Measurements from ENCODE around the gene MMP23B. TPM values are rescaled to one million over a fixed set of nuclear protein-coding genes. Genes with fewer than 3 reads are reported as not detected.
"Not testable (repeated sequence)": the region's sequence is repeated elsewhere in the genome, so short reads cannot be mapped to it uniquely, and the experiment has no call there.

The MMP23B gene
- total and polyA plus RNA-seq, 2 of the 8 experiments (the other 6 are each of a cell fraction or from before 2014, with no cell fraction given) = 9.2 to 14.6 TPM

- H2BK5ac ChIP-seq (ENCODE audit: low read depth, low read length); H3K4me1 ChIP-seq (replicated peaks in 1 of 4; ENCODE audit: control insufficient read depth in 3 of 4, insufficient read depth in 4 of 4, low read length in 3 of 4); H4K8ac ChIP-seq (ENCODE audit: extremely low read depth, insufficient read depth, low read length); H2AFZ ChIP-seq (ENCODE audit: low read length); H2BK20ac ChIP-seq (ENCODE audit: low read length); H4K91ac ChIP-seq (replicated peaks; ENCODE audit: insufficient read length, low read length); H3K9me3 ChIP-seq (ENCODE audit: insufficient read depth in 2 of 2, low read depth in 1 of 2, low read length in 1 of 2); H2BK12ac ChIP-seq (ENCODE audit: low read depth, low read length); H3K23ac ChIP-seq (ENCODE audit: insufficient read length); H3K79me1 ChIP-seq (ENCODE audit: low read depth, low read length); H3K9ac ChIP-seq (replicated peaks in 1 of 4; ENCODE audit: extremely low read depth in 1 of 4, low read depth in 3 of 4, low read length in 3 of 4); H3K27ac ChIP-seq (ENCODE audit: low read depth, low read length); H4K20me1 ChIP-seq (replicated peaks in 1 of 2; ENCODE audit: control insufficient read depth in 1 of 2, insufficient read depth in 2 of 2, low read length in 2 of 2); FAIRE-seq; CTCF ChIA-PET (ENCODE audit: partially characterized antibody); H3K23me2 ChIP-seq (ENCODE audit: low read depth, low read length); H4K5ac ChIP-seq (ENCODE audit: insufficient read length, low read depth, low read length); H3K4me3 ChIP-seq (ENCODE audit: extremely low read depth in 1 of 4, insufficient read depth in 2 of 4, low read depth in 3 of 4, low read length in 4 of 4); H3K18ac ChIP-seq (ENCODE audit: extremely low read depth, low read length); H3K4me2 ChIP-seq (ENCODE audit: insufficient read depth in 1 of 2, low read depth in 2 of 2, low read length in 2 of 2); H2BK120ac ChIP-seq (replicated peaks; ENCODE audit: low read depth, low read length); H3K4ac ChIP-seq (replicated peaks; ENCODE audit: insufficient read length, low read depth, low read length); H3K14ac ChIP-seq (ENCODE audit: insufficient read length); H2BK15ac ChIP-seq (ENCODE audit: low read length); H3K56ac ChIP-seq (replicated peaks; ENCODE audit: insufficient read length, low read depth, low read length); DNase-seq (ENCODE audit: low read depth in 1 of 2, low spot score in 2 of 2); H3K79me2 ChIP-seq (ENCODE audit: control insufficient read depth in 1 of 2, insufficient read depth in 2 of 2, low read length in 2 of 2); H3K27me3 ChIP-seq (replicated peaks in 1 of 4; ENCODE audit: control insufficient read depth in 3 of 4, extremely low read depth in 1 of 4, insufficient read depth in 3 of 4, low read length in 3 of 4); H2AK5ac ChIP-seq (ENCODE audit: low read depth, low read length); POLR2A ChIA-PET (ENCODE audit: partially characterized antibody): not testable (repeated sequence)
- WGBS, 2 experiments (ENCODE audit: extremely low coverage in 1 of 2, insufficient coverage in 1 of 2, insufficient read length in 1 of 2, insufficient replicate concordance in 2 of 2, low coverage in 1 of 2, low lambda C conversion rate in 2 of 2, missing lambda C conversion rate in 1 of 2) = 91% methylated on average over 13 of the region's 16 CpGs; no CpG with 5 or more reads in 1 of the 2 experiments
- peaks cover 0 to 15% (median 5%) of the 10 kb centered on the region in 4 experiments; a peak in 5 of 8 replicates for H3K36me3 ChIP-seq (ENCODE audit: control insufficient read depth in 2 of 4, insufficient read depth in 4 of 4, low read length in 3 of 4)
Measured at GRCh38 chr1:1639368-1639767, 7.4 kb downstream of the MMP23B start.

DNA sequence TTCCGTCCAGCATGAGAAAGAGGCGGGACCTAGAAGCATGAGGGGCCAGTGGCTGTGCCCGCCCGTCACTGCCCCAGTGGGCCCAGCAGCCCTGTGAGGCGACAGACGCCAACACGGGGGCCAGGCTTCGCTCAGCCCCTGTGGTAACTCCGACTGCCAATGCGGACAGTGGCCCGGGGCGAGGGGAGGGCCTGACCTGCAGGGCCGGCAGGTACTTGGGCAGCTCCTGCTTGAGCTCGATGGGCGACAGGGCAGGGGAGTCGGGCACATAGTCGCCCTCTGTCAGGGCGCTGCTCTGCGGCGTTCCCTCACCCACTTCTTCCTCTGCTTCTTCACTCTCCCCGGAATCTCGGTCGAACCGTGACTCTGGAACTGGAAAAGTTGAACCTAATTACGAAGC, 8.1 kb downstream of the MMP23B start:
- POLR2A ChIA-PET (ENCODE audit: partially characterized antibody); H3K27ac ChIP-seq (ENCODE audit: low read depth, low read length); H3K56ac ChIP-seq (replicated peaks; ENCODE audit: insufficient read length, low read depth, low read length); H3K9ac ChIP-seq (replicated peaks in 1 of 4; ENCODE audit: extremely low read depth in 1 of 4, low read depth in 3 of 4, low read length in 3 of 4); H2BK12ac ChIP-seq (ENCODE audit: low read depth, low read length); H2AFZ ChIP-seq (ENCODE audit: low read length); H4K91ac ChIP-seq (replicated peaks; ENCODE audit: insufficient read length, low read length); H3K4me1 ChIP-seq (replicated peaks in 1 of 4; ENCODE audit: control insufficient read depth in 3 of 4, insufficient read depth in 4 of 4, low read length in 3 of 4); H2BK20ac ChIP-seq (ENCODE audit: low read length); H3K14ac ChIP-seq (ENCODE audit: insufficient read length); H3K4me3 ChIP-seq (ENCODE audit: extremely low read depth in 1 of 4, insufficient read depth in 2 of 4, low read depth in 3 of 4, low read length in 4 of 4); H3K23ac ChIP-seq (ENCODE audit: insufficient read length); H3K27me3 ChIP-seq (replicated peaks in 1 of 4; ENCODE audit: control insufficient read depth in 3 of 4, extremely low read depth in 1 of 4, insufficient read depth in 3 of 4, low read length in 3 of 4); H2BK5ac ChIP-seq (ENCODE audit: low read depth, low read length); H3K4me2 ChIP-seq (ENCODE audit: insufficient read depth in 1 of 2, low read depth in 2 of 2, low read length in 2 of 2); H4K5ac ChIP-seq (ENCODE audit: insufficient read length, low read depth, low read length); H3K79me1 ChIP-seq (ENCODE audit: low read depth, low read length); H2BK120ac ChIP-seq (replicated peaks; ENCODE audit: low read depth, low read length); H4K20me1 ChIP-seq (replicated peaks in 1 of 2; ENCODE audit: control insufficient read depth in 1 of 2, insufficient read depth in 2 of 2, low read length in 2 of 2); H2AK5ac ChIP-seq (ENCODE audit: low read depth, low read length); H3K18ac ChIP-seq (ENCODE audit: extremely low read depth, low read length); H4K8ac ChIP-seq (ENCODE audit: extremely low read depth, insufficient read depth, low read length); H3K4ac ChIP-seq (replicated peaks; ENCODE audit: insufficient read length, low read depth, low read length); FAIRE-seq; DNase-seq (ENCODE audit: low read depth in 1 of 2, low spot score in 2 of 2); H3K79me2 ChIP-seq (ENCODE audit: control insufficient read depth in 1 of 2, insufficient read depth in 2 of 2, low read length in 2 of 2); H2BK15ac ChIP-seq (ENCODE audit: low read length); H3K9me3 ChIP-seq (ENCODE audit: insufficient read depth in 2 of 2, low read depth in 1 of 2, low read length in 1 of 2); CTCF ChIA-PET (ENCODE audit: partially characterized antibody); H3K23me2 ChIP-seq (ENCODE audit: low read depth, low read length): not testable (repeated sequence)
- H3K36me3 ChIP-seq (ENCODE audit: control insufficient read depth in 2 of 4, insufficient read depth in 4 of 4, low read length in 3 of 4) = peaks cover 0 to 15% (median 5%) of the 10 kb centered on the region in 4 experiments; a peak in 5 of 8 replicates
- WGBS, 2 experiments (ENCODE audit: extremely low coverage in 1 of 2, insufficient coverage in 1 of 2, insufficient read length in 1 of 2, insufficient replicate concordance in 2 of 2, low coverage in 1 of 2, low lambda C conversion rate in 2 of 2, missing lambda C conversion rate in 1 of 2) = 96% methylated on average over 8 of the region's 25 CpGs; no CpG with 5 or more reads in 1 of the 2 experiments
